Panc1 (cell line): ENCODE measurements around the gene RPN1. TPM values are rescaled to one million over a fixed set of nuclear protein-coding genes. Genes with fewer than 3 reads are reported as not detected.

ENCODE experiments used
- ATAC-seq: fragments of 200-7000 bp; cut with Tn5 transposase; 2 replicates; pipeline ENCODE4 v1.9.1; 2020; ENCODE audit warnings: mild to moderate bottlenecking, moderate library complexity
- BruUV-seq: library from RNA; stranded (reverse); fragments of 400-500 nt; replicated peaks from 2 replicates; lab custom pipeline; 2021; lab: Mats Ljungman, UMichigan
- CTCF ChIA-PET: fragments of 300-600 bp; sonication (Branson Sonifier 250); formaldehyde crosslinking; loops from one replicate; lab custom pipeline; 2022; ENCODE audit warnings: antibody characterized with exemption; lab: Charles Lee
- POLR2A ChIA-PET: fragments of 300-600 bp; sonication (Branson Sonifier 250); formaldehyde crosslinking; loops from one replicate; lab custom pipeline; 2022; ENCODE audit warnings: antibody characterized with exemption; lab: Charles Lee
- DNase-seq: peaks from one replicate; pipeline ENCODE4 v3.0.0-alpha.2; 2010; ENCODE audit warnings: low read depth, low spot score
- H3K27ac ChIP-seq: 2 replicates; pipeline ENCODE4 v1.5.1; 2011; ENCODE audit warnings: mild to moderate bottlenecking, low read length, inconsistent platforms
- H3K27me3 ChIP-seq: fragments of 200-500 bp; sonication (Bioruptor generic); 2 replicates; pipeline ENCODE4 v1.6.0; 2014; ENCODE audit warnings: low read length, inconsistent platforms; ENCODE audit not compliant: control insufficient read depth, insufficient read depth
- H3K36me3 ChIP-seq: fragments of 200-500 bp; sonication (Bioruptor generic); 2 replicates; pipeline ENCODE4 v1.5.1; 2014; ENCODE audit warnings: inconsistent platforms, mild to moderate bottlenecking, low read length, moderate library complexity; ENCODE audit not compliant: control insufficient read depth, insufficient read depth
- H3K4me1 ChIP-seq: 2 replicates; pipeline ENCODE4 v1.5.1; 2011; ENCODE audit warnings: inconsistent platforms, mild to moderate bottlenecking, low read length, moderate library complexity; ENCODE audit not compliant: control insufficient read depth, insufficient read depth
- H3K4me3 ChIP-seq, 2 experiments: 2 replicates each; pipeline ENCODE4 v1.5.1; 2011 to 2012; ENCODE audit warnings: low read depth in 2 of 2, low read length in 2 of 2, mild to moderate bottlenecking in 2 of 2, inconsistent platforms in 1 of 2, moderate library complexity in 1 of 2
- H3K9me3 ChIP-seq: fragments of 200-500 bp; sonication (Bioruptor generic); 2 replicates; pipeline ENCODE4 v1.5.1; 2014; ENCODE audit warnings: low read depth, mild to moderate bottlenecking, inconsistent platforms, low read length, moderate library complexity; ENCODE audit not compliant: control insufficient read depth, insufficient read depth
- POLR2AphosphoS5 ChIP-seq: IDR thresholded peaks from 2 replicates; pipeline ENCODE4 v1.6.1; 2012; ENCODE audit warnings: mild to moderate bottlenecking, low read depth, low read length, moderate library complexity
- REST ChIP-seq, 2 experiments: IDR thresholded peaks; 2 replicates each; pipeline ENCODE4 v1.6.1; 2011 to 2012; ENCODE audit warnings: low read depth in 2 of 2, control low read depth in 1 of 2, low read length in 1 of 2, mild to moderate bottlenecking in 1 of 2, moderate library complexity in 1 of 2; ENCODE audit not compliant: insufficient read depth in 1 of 2
- SIN3A ChIP-seq: IDR thresholded peaks from 2 replicates; pipeline ENCODE4 v1.6.1; 2012; ENCODE audit warnings: low read depth, mild to moderate bottlenecking, low read length, moderate library complexity, borderline replicate concordance; ENCODE audit not compliant: insufficient read depth
- TCF7L2 ChIP-seq: IDR thresholded peaks from 2 replicates; pipeline ENCODE4 v1.6.1; 2011; ENCODE audit warnings: mild to moderate bottlenecking, low read depth, low read length, inconsistent platforms
- in situ Hi-C: cut with HindIII; loops from 2 replicates; pipeline ENCODE4 v1.10.0; 2016; ENCODE audit warnings: low sequenced_read_pairs, low pct_unique_long_range_greater_than_20kb
- intact Hi-C: fragments of 100-400 bp; cut with micrococcal nuclease; formaldehyde crosslinking; loops from one replicate; pipeline ENCODE4 v1.10.0; 2022; ENCODE audit not compliant: unreplicated experiment
- total RNA-seq: library from RNA; stranded (reverse); gene quantifications from one replicate; pipeline ENCODE4 v1.2.1, GENCODE V29; 2021; ENCODE audit not compliant: unreplicated experiment
- TF ChIP-seq, protein P1 (sequence below): fragments of 450-650 bp; IDR thresholded peaks from 2 replicates; pipeline ENCODE4 v1.5.1; 2017; ENCODE audit warnings: mild to moderate bottlenecking

Gene RPN1
- total RNA-seq, 1 experiment from 2014 or later = 320 TPM

- ATAC-seq (no peak), DNase-seq (no peak)
- Histone ChIP-seq H3K36me3 (no peaks in the 10 kb centered on the region), H3K9me3 (no peaks in the 10 kb centered on the region), H3K4me1 (no peaks in the 10 kb centered on the region), H3K27me3 (no peaks in the 10 kb centered on the region), H3K27ac (no peak overlapping the region), H3K4me3 (no peak overlapping the region)
- in situ Hi-C loops = no loop called here
- ChIA-PET POLR2A (no interaction called here), CTCF (no interaction called here)
- intact Hi-C loops = no loop called here
- no TSS peak for BruUV-seq
- TF ChIP-seq REST (IDR thresholded peaks at IDR 0.05; ENCODE audit: insufficient read depth in 1 of 2, low read depth in 2 of 2, low read length in 1 of 2) (no peak), SIN3A (no peak), TCF7L2 (no peak), POLR2AphosphoS5 (no peak)
- TF ChIP-seq, protein P1, sequence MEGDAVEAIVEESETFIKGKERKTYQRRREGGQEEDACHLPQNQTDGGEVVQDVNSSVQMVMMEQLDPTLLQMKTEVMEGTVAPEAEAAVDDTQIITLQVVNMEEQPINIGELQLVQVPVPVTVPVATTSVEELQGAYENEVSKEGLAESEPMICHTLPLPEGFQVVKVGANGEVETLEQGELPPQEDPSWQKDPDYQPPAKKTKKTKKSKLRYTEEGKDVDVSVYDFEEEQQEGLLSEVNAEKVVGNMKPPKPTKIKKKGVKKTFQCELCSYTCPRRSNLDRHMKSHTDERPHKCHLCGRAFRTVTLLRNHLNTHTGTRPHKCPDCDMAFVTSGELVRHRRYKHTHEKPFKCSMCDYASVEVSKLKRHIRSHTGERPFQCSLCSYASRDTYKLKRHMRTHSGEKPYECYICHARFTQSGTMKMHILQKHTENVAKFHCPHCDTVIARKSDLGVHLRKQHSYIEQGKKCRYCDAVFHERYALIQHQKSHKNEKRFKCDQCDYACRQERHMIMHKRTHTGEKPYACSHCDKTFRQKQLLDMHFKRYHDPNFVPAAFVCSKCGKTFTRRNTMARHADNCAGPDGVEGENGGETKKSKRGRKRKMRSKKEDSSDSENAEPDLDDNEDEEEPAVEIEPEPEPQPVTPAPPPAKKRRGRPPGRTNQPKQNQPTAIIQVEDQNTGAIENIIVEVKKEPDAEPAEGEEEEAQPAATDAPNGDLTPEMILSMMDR = no peak
Observed at GRCh38 chr3:128577711-128578110, 72.9 kb downstream of the RPN1 start.

DNA sequence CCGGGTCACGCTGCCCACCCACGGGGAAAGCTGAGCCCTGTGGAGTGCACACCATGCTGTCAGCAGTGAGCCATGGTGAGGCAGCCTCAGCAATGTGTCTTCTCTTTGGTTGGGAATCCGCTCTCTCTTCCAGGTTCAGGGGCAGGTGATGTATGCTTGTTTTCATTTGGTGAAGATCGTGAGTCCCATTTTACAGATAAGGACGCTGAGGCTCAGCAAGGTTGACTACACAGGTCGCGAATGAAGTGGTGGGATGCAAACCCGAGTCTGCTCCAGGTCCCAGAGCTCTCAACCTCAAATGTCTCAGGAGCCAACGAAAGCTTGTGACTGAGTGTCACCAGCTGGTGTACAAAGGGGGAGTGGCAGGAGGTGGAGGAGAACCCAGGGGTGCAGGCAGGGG is 74.3 kb downstream of the RPN1 start:
- CTCF ChIA-PET = no interaction called here
- in situ Hi-C loops = no loop called here
- BruUV-seq = no TSS peak
- TF ChIP-seq TCF7L2 (no peak), SIN3A (no peak), REST (IDR thresholded peaks at IDR 0.05; ENCODE audit: insufficient read depth in 1 of 2, low read depth in 2 of 2, low read length in 1 of 2) (no peak), POLR2AphosphoS5 (no peak)
- TF ChIP-seq, protein P1 = no peak
- intact Hi-C loops = no loop called here
- ATAC-seq (no peak), DNase-seq (no peak)
- H3K36me3 ChIP-seq = no peaks in the 10 kb centered on the region
- no peak overlapping the region for H3K27ac ChIP-seq
- POLR2A ChIA-PET = no interaction called here
- no peak overlapping the region for H3K4me3 ChIP-seq
- H3K27me3 ChIP-seq = no peaks in the 10 kb centered on the region
- H3K4me1 ChIP-seq = no peaks in the 10 kb centered on the region
- H3K9me3 ChIP-seq = no peaks in the 10 kb centered on the region
